ENCODE data around the gene FRRS1.
"Not testable (repeated sequence)": the region's sequence is repeated elsewhere in the genome, so short reads cannot be mapped to it uniquely, and the experiment has no call there.

FRRS1 gene

GRCh38 chr1:99766378-99766800 lies at the start of gene FRRS1:
Gene FRRS1, minus strand, starts transcription at chr1:99766635. Its CDS starts 17,867 bp downstream, at chr1:99748768.
- DNase-seq (ENCODE audit: low read depth in 1 of 2, low spot score in 1 of 2): peak; percentile 24 to 93
- in situ Hi-C loops (cut with HindIII; ENCODE audit: low pct_unique_long_range_greater_than_20kb, low sequenced_read_pairs): no loop called here

GRCh38 chr1:99814373-99814900 lies 48.0 kb upstream of the FRRS1 start:
- in situ Hi-C loops (cut with HindIII; ENCODE audit: low pct_unique_long_range_greater_than_20kb, low sequenced_read_pairs): no loop called here
- peak in 1 of 2 experiments; percentile 20 for DNase-seq (ENCODE audit: low read depth in 1 of 2, low spot score in 1 of 2)
- TF ChIP-seq JUND (IDR thresholded peaks at IDR 0.05; ENCODE audit: low read depth): no peak

More at GRCh38 chr1:99766378-99766800, at the start of gene FRRS1:
- no peak for TF ChIP-seq JUND (IDR thresholded peaks at IDR 0.05; ENCODE audit: low read depth)

- in situ Hi-C loops (cut with HindIII; ENCODE audit: low pct_unique_long_range_greater_than_20kb, low sequenced_read_pairs): no loop called here
- no peak for TF ChIP-seq JUND (IDR thresholded peaks at IDR 0.05; ENCODE audit: low read depth)
- DNase-seq (ENCODE audit: low read depth in 1 of 2, low spot score in 1 of 2): no peak
Measured at GRCh38 chr1:99811747-99812146, 45.3 kb upstream of the FRRS1 start.

- TF ChIP-seq JUND (IDR thresholded peaks at IDR 0.05; ENCODE audit: low read depth): no peak
- in situ Hi-C loops (cut with HindIII; ENCODE audit: low pct_unique_long_range_greater_than_20kb, low sequenced_read_pairs): no loop called here
- DNase-seq (ENCODE audit: low read depth in 1 of 2, low spot score in 1 of 2): no peak
Measured at GRCh38 chr1:99811075-99811474, 44.6 kb upstream of the FRRS1 start.

GRCh38 chr1:99808391-99809115 lies 42.1 kb upstream of the FRRS1 start:
- in situ Hi-C loops (cut with HindIII; ENCODE audit: low pct_unique_long_range_greater_than_20kb, low sequenced_read_pairs): no loop called here
- DNase-seq (ENCODE audit: low read depth in 1 of 2, low spot score in 1 of 2): peak; percentile 18 to 77
- no peak for TF ChIP-seq JUND (IDR thresholded peaks at IDR 0.05; ENCODE audit: low read depth)

GRCh38 chr1:99806882-99807281 lies 40.4 kb upstream of the FRRS1 start:
- TF ChIP-seq JUND (IDR thresholded peaks at IDR 0.05; ENCODE audit: low read depth): no peak
- in situ Hi-C loops (cut with HindIII; ENCODE audit: low pct_unique_long_range_greater_than_20kb, low sequenced_read_pairs): no loop called here
- peak in 1 of 2 experiments; percentile 14 for DNase-seq (ENCODE audit: low read depth in 1 of 2, low spot score in 1 of 2)

GRCh38 chr1:99801584-99801983 lies 35.1 kb upstream of the FRRS1 start:
- TF ChIP-seq JUND (IDR thresholded peaks at IDR 0.05; ENCODE audit: low read depth): no peak
- DNase-seq (ENCODE audit: low read depth in 1 of 2, low spot score in 1 of 2): no peak
- in situ Hi-C loops (cut with HindIII; ENCODE audit: low pct_unique_long_range_greater_than_20kb, low sequenced_read_pairs): no loop called here

- not testable (repeated sequence) for DNase-seq (ENCODE audit: low read depth in 1 of 2, low spot score in 1 of 2)
Measured at GRCh38 chr1:99793861-99794260, 27.4 kb upstream of the FRRS1 start.

GRCh38 chr1:99789715-99790114 lies 23.3 kb upstream of the FRRS1 start:
- in situ Hi-C loops (cut with HindIII; ENCODE audit: low pct_unique_long_range_greater_than_20kb, low sequenced_read_pairs): no loop called here
- DNase-seq (ENCODE audit: low read depth in 1 of 2, low spot score in 1 of 2): no peak
- TF ChIP-seq JUND (IDR thresholded peaks at IDR 0.05; ENCODE audit: low read depth): no peak

More at GRCh38 chr1:99793861-99794260, 27.4 kb upstream of the FRRS1 start:
- in situ Hi-C loops (cut with HindIII; ENCODE audit: low pct_unique_long_range_greater_than_20kb, low sequenced_read_pairs): not testable (repeated sequence)

- DNase-seq (ENCODE audit: low read depth in 1 of 2, low spot score in 1 of 2): peak; percentile 4 to 65
- no peak for TF ChIP-seq JUND (IDR thresholded peaks at IDR 0.05; ENCODE audit: low read depth)
- in situ Hi-C loops (cut with HindIII; ENCODE audit: low pct_unique_long_range_greater_than_20kb, low sequenced_read_pairs): no loop called here
Measured at GRCh38 chr1:99788896-99789295, 22.5 kb upstream of the FRRS1 start.

GRCh38 chr1:99786751-99787501 lies 20.5 kb upstream of the FRRS1 start:
- no peak for DNase-seq (ENCODE audit: low read depth in 1 of 2, low spot score in 1 of 2)
- in situ Hi-C loops (cut with HindIII; ENCODE audit: low pct_unique_long_range_greater_than_20kb, low sequenced_read_pairs): no loop called here
- TF ChIP-seq JUND (IDR thresholded peaks at IDR 0.05; ENCODE audit: low read depth): no peak

- DNase-seq (ENCODE audit: low read depth in 1 of 2, low spot score in 1 of 2): no peak
- no peak for TF ChIP-seq JUND (IDR thresholded peaks at IDR 0.05; ENCODE audit: low read depth)
- in situ Hi-C loops (cut with HindIII; ENCODE audit: low pct_unique_long_range_greater_than_20kb, low sequenced_read_pairs): no loop called here
Measured at GRCh38 chr1:99784809-99785255, 18.4 kb upstream of the FRRS1 start.

- DNase-seq (ENCODE audit: low read depth in 1 of 2, low spot score in 1 of 2): no peak
Measured at GRCh38 chr1:99784143-99784542, 17.7 kb upstream of the FRRS1 start.

More at GRCh38 chr1:99784143-99784542, 17.7 kb upstream of the FRRS1 start:
- in situ Hi-C loops (cut with HindIII; ENCODE audit: low pct_unique_long_range_greater_than_20kb, low sequenced_read_pairs): no loop called here
- TF ChIP-seq JUND (IDR thresholded peaks at IDR 0.05; ENCODE audit: low read depth): no peak

All from T47D (cell line).